ENCODE measurements around the gene IP6K2. TPM values are rescaled to one million over a fixed set of nuclear protein-coding genes. Genes with fewer than 3 reads are reported as not detected.
"Not testable (repeated sequence)": the region's sequence is repeated elsewhere in the genome, so short reads cannot be mapped to it uniquely, and the experiment has no call there.

IP6K2 gene
- total RNA-seq, 2 experiments from 2014 or later = 97.2 to 121 TPM

- H3K4me1 ChIP-seq (ENCODE audit: insufficient read depth, low read length); H3K9me3 ChIP-seq (ENCODE audit: control insufficient read depth in 1 of 2, insufficient read depth in 1 of 2, low read length in 2 of 2); H3K4me3 Mint-ChIP-seq; POLR2A ChIA-PET; H3K27ac Mint-ChIP-seq; DNase-seq; H3K4me3 ChIP-seq (ENCODE audit: low read length); H3K27me3 Mint-ChIP-seq; H3K27ac ChIP-seq (ENCODE audit: low read depth in 1 of 2, low read length in 2 of 2); H3K9me3 Mint-ChIP-seq; intact Hi-C loops (cut with DNase I, micrococcal nuclease); ATAC-seq (ENCODE audit: poor library complexity); H3K27me3 ChIP-seq (ENCODE audit: control insufficient read depth in 1 of 2, insufficient read depth in 2 of 2, low read length in 2 of 2); H3K4me1 Mint-ChIP-seq (ENCODE audit: low read depth): not testable (repeated sequence)
- peaks cover 78% of the 10 kb centered on the region for H3K36me3 Mint-ChIP-seq (ENCODE audit: low read depth)
- H3K36me3 ChIP-seq (ENCODE audit: insufficient read depth, low read length) = peaks cover 33% of the 10 kb centered on the region
- CTCF ChIA-PET = interaction anchor here (1.0 kb wide), 1 partner anchor 48 kb away, joined by 4 read pairs; no protein-coding TSS in a partner anchor
Observed at GRCh38 chr3:48759531-48759930, 42.5 kb upstream of the IP6K2 start.

- intact Hi-C loops (cut with DNase I, micrococcal nuclease) = no loop called here
- no peak overlapping the region for H3K27ac Mint-ChIP-seq
- no peaks in the 10 kb centered on the region for H3K4me1 Mint-ChIP-seq (ENCODE audit: low read depth)
- H3K4me3 ChIP-seq (ENCODE audit: low read length) = no peak overlapping the region
- POLR2A ChIA-PET = no interaction called here
- H3K4me3 Mint-ChIP-seq = no peak overlapping the region
- H3K36me3 Mint-ChIP-seq (ENCODE audit: low read depth) = peaks cover 73% of the 10 kb centered on the region
- no peaks in the 10 kb centered on the region for H3K27me3 ChIP-seq (ENCODE audit: control insufficient read depth in 1 of 2, insufficient read depth in 2 of 2, low read length in 2 of 2)
- H3K4me1 ChIP-seq (ENCODE audit: insufficient read depth, low read length) = no peaks in the 10 kb centered on the region
- no peaks in the 10 kb centered on the region for H3K27me3 Mint-ChIP-seq
- ATAC-seq (ENCODE audit: poor library complexity) = no peak
- no peak for TF ChIP-seq CTCF (IDR thresholded peaks at IDR 0.05)
- H3K9me3 Mint-ChIP-seq = no peaks in the 10 kb centered on the region
- CTCF ChIA-PET = interaction anchor here (1.0 kb wide), 1 partner anchor 49 kb away, joined by 4 read pairs; no protein-coding TSS in a partner anchor
- no peak for DNase-seq
- no peaks in the 10 kb centered on the region for H3K9me3 ChIP-seq (ENCODE audit: control insufficient read depth in 1 of 2, insufficient read depth in 1 of 2, low read length in 2 of 2)
- H3K27ac ChIP-seq (ENCODE audit: low read depth in 1 of 2, low read length in 2 of 2) = no peak overlapping the region
- peaks cover 29% of the 10 kb centered on the region for H3K36me3 ChIP-seq (ENCODE audit: insufficient read depth, low read length)
Observed at GRCh38 chr3:48759071-48759470, 42.0 kb upstream of the IP6K2 start.

- Histone ChIP-seq H3K36me3 (ENCODE audit: insufficient read depth, low read length) (peaks cover 32% of the 10 kb centered on the region), H3K27me3 (ENCODE audit: control insufficient read depth in 1 of 2, insufficient read depth in 2 of 2, low read length in 2 of 2) (no peaks in the 10 kb centered on the region), H3K4me1 (ENCODE audit: insufficient read depth, low read length) (no peaks in the 10 kb centered on the region), H3K27ac (ENCODE audit: low read depth in 1 of 2, low read length in 2 of 2) (no peak overlapping the region), H3K4me3 (ENCODE audit: low read length) (no peak overlapping the region), H3K9me3 (ENCODE audit: control insufficient read depth in 1 of 2, insufficient read depth in 1 of 2, low read length in 2 of 2) (no peaks in the 10 kb centered on the region)
- H3K36me3 Mint-ChIP-seq (ENCODE audit: low read depth) = peaks cover 64% of the 10 kb centered on the region
- no peaks in the 10 kb centered on the region for H3K4me1 Mint-ChIP-seq (ENCODE audit: low read depth)
- ChIA-PET CTCF (interaction anchor here (0.9 kb wide), 1 partner anchor 17 kb away, joined by 3 read pairs; no protein-coding TSS in a partner anchor), POLR2A (no interaction called here)
- intact Hi-C loops (cut with DNase I, micrococcal nuclease) = no loop called here
- H3K27me3 Mint-ChIP-seq = no peaks in the 10 kb centered on the region
- H3K27ac Mint-ChIP-seq = no peak overlapping the region
- no peak overlapping the region for H3K4me3 Mint-ChIP-seq
- H3K9me3 Mint-ChIP-seq = no peaks in the 10 kb centered on the region
- DNase-seq = no peak
- no peak for ATAC-seq (ENCODE audit: poor library complexity)
- TF ChIP-seq CTCF (IDR thresholded peaks at IDR 0.05) = no peak
Observed at GRCh38 chr3:48756640-48757039, 39.6 kb upstream of the IP6K2 start.

- ATAC-seq (ENCODE audit: poor library complexity) (no peak), DNase-seq (no peak)
- Histone ChIP-seq H3K36me3 (ENCODE audit: insufficient read depth, low read length) (peaks cover 49% of the 10 kb centered on the region), H3K27ac (ENCODE audit: low read depth in 1 of 2, low read length in 2 of 2) (no peak overlapping the region), H3K4me3 (ENCODE audit: low read length) (no peak overlapping the region), H3K27me3 (ENCODE audit: control insufficient read depth in 1 of 2, insufficient read depth in 2 of 2, low read length in 2 of 2) (no peaks in the 10 kb centered on the region), H3K9me3 (ENCODE audit: control insufficient read depth in 1 of 2, insufficient read depth in 1 of 2, low read length in 2 of 2) (no peaks in the 10 kb centered on the region), H3K4me1 (ENCODE audit: insufficient read depth, low read length) (no peaks in the 10 kb centered on the region)
- TF ChIP-seq CTCF (IDR thresholded peaks at IDR 0.05) = no peak
- no peaks in the 10 kb centered on the region for H3K9me3 Mint-ChIP-seq
- POLR2A ChIA-PET = no interaction called here
- peaks cover 64% of the 10 kb centered on the region for H3K36me3 Mint-ChIP-seq (ENCODE audit: low read depth)
- intact Hi-C loops (cut with DNase I, micrococcal nuclease) = no loop called here
- H3K4me3 Mint-ChIP-seq = no peak overlapping the region
- H3K27me3 Mint-ChIP-seq = no peaks in the 10 kb centered on the region
- no peak overlapping the region for H3K27ac Mint-ChIP-seq
- CTCF ChIA-PET = no interaction called here
- H3K4me1 Mint-ChIP-seq (ENCODE audit: low read depth) = no peaks in the 10 kb centered on the region
Observed at GRCh38 chr3:48750856-48751255, 33.8 kb upstream of the IP6K2 start.

Data from CD4-positive, alpha-beta T cell (primary cell).